Thymus (tissue), 11 donors: Measurements from ENCODE around the gene PITPNB. TPM values are rescaled to one million over a fixed set of nuclear protein-coding genes. Genes with fewer than 3 reads are reported as not detected.

Experiments used
- DNase-seq, 9 donors: peaks; one replicate each; pipeline ENCODE4 v3.0.0-alpha.2; 2013; ENCODE audit warnings: low spot score in 9 of 9, low read depth in 6 of 9, missing footprints in 1 of 9
- H3K27ac ChIP-seq, 2 donors: one replicate each; pipeline ENCODE4 v1.5.1; 2013; ENCODE audit warnings: control low read depth in 1 of 2, low read depth in 1 of 2, low read length in 1 of 2, mild to moderate bottlenecking in 1 of 2, moderate library complexity in 1 of 2
- H3K27me3 ChIP-seq, 2 donors: one replicate each; pipeline ENCODE4 v1.5.1; 2013; ENCODE audit warnings: low read length in 1 of 2; ENCODE audit not compliant: control insufficient read depth in 2 of 2, insufficient read depth in 1 of 2
- H3K36me3 ChIP-seq, 2 donors: one replicate each; pipeline ENCODE4 v1.5.1; 2013; ENCODE audit warnings: low read length in 1 of 2, mild to moderate bottlenecking in 1 of 2, moderate library complexity in 1 of 2; ENCODE audit not compliant: control insufficient read depth in 2 of 2, insufficient read depth in 2 of 2
- H3K4me1 ChIP-seq, 2 donors: one replicate each; pipeline ENCODE4 v1.5.1; 2013; ENCODE audit warnings: low read length in 2 of 2; ENCODE audit not compliant: control insufficient read depth in 2 of 2, insufficient read depth in 2 of 2
- H3K4me3 ChIP-seq, 2 donors: one replicate each; pipeline ENCODE4 v1.5.1; 2013; ENCODE audit warnings: low read length in 2 of 2, control low read depth in 1 of 2, mild to moderate bottlenecking in 1 of 2
- H3K9me3 ChIP-seq, 2 donors: one replicate each; pipeline ENCODE4 v1.5.1; 2013; ENCODE audit warnings: low read length in 1 of 2, mild to moderate bottlenecking in 1 of 2; ENCODE audit not compliant: control insufficient read depth in 2 of 2, insufficient read depth in 1 of 2
- WGBS: extraction: QIAGEN DNeasy Blood & Tissue Kit; methylation state at CpG from one replicate; pipeline ENCODE4 v1.1.7; 2013; 5-methylcytosine and 5-hydroxymethylcytosine counted together
- polyA plus RNA-seq: library from polyadenylated mRNA; stranded (reverse); fragments of 200-250 nt; gene quantifications from one replicate; pipeline ENCODE4 v1.2.3, GENCODE V29; 2013
- total RNA-seq: library from RNA; stranded (reverse); fragments of 120-200 nt; gene quantifications from one replicate; pipeline ENCODE4 v1.2.4, GENCODE V29; 2013
- donor health status: healthy.

PITPNB gene
- total and polyA plus RNA-seq, 2 donors, result 14.1 to 37.3 TPM

DNA sequence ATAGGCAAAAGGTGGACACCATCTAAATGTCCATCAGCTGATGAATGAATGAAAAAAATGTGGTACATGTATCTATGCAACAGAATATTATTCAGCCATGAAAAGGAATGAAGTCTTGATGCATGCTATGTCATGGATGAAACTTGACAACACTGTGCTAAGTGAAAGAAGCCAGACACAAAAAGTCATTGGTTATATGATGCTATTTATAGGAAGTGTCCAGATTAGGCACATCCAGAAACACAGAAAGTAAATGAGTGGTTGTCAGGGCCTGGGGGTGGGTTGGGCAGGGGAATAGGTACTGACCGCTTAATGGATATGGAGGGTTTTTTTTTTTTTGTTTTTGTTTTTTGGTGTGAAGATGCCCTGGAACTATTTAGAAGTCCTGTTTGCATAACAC, 95.8 kb downstream of the PITPNB start:
- Histone ChIP-seq H3K27me3 (no peaks in the 10 kb centered on the region), H3K27ac (no peak overlapping the region), H3K4me3 (no peak overlapping the region), H3K36me3 (no peaks in the 10 kb centered on the region), H3K4me1 (no peaks in the 10 kb centered on the region), H3K9me3 (no peaks in the 10 kb centered on the region)
- no peak for DNase-seq
- 50% methylated on average over 1 of the region's 1 CpG for WGBS

DNA sequence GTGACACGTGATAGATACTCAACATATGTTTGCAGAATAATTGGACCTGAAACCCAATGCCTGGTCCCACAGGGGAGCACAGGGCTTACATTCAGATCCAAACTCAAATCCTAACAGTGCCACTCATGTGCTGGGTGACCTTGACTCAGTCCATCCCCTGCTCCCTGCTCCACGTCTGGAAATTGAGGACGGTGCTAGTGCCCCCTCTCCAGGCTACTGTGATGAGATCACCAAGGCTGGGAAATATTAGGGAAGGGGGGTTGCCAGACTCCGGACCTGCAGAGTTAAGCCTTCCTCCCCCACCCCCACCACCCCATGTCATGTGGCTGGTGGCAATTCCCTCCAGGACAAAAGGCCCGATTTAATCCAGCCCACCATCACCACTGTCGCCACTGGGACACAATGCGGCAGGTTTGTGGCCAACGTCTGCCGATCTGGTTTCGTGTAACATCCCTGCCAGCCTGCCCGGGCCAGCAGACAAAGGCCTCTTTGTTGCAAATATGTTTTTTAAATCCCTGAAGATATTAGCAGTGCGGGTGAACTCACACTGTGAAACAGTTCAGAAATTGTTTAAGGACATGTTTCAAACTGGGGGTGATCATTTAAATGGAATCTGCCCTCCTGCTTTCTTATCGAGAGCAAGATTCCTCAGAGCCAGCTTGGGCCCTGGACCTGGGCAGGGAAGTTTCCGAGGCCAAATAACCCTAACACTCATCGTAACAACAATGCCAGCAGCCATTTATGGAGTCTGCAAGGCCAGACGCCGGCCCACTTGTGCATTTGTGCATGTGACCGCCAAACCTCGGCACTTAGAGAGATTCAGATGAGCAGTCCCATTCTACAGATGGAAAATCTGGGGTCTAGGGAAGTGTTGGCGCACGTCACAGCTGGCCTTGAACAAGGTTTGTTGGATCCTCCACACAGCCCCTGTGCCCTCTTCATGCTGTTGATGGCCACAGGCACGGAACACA, 97.9 kb downstream of the PITPNB start:
- no peak overlapping the region for H3K27ac ChIP-seq
- WGBS, result 91% methylated on average over 22 of the region's 22 CpGs
- H3K36me3 ChIP-seq, result no peaks in the 10 kb centered on the region
- H3K4me3 ChIP-seq, result no peak overlapping the region
- H3K9me3 ChIP-seq, result no peaks in the 10 kb centered on the region
- no peaks in the 10 kb centered on the region for H3K27me3 ChIP-seq
- DNase-seq, result no peak
- H3K4me1 ChIP-seq, result no peaks in the 10 kb centered on the region

DNA sequence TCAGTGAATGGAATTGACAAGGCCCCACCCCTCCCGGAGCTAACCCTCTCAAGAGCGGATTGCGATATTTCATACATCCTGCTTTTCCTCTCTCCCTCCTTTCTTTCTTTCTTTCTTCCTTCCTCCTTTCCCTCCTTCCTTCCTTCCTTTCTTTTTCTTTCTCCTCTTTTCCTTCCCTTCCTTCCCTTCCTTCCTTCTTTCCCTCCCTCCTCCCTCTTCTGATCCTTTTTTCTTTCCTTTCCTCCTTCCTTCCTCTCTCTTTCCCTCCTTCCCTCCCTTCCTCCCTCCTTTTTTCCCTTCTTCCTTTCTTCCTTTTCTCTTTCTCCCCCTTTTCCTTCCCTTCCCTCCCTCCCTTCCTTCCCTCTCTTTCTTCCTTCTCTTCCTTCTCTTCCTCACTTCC, 102.5 kb downstream of the PITPNB start:
- no peak for DNase-seq
- Histone ChIP-seq H3K4me1 (no peaks in the 10 kb centered on the region), H3K4me3 (no peak overlapping the region), H3K27me3 (no peaks in the 10 kb centered on the region), H3K36me3 (no peaks in the 10 kb centered on the region), H3K27ac (no peak overlapping the region), H3K9me3 (no peaks in the 10 kb centered on the region)
- WGBS, result 96% methylated on average over 3 of the region's 3 CpGs

DNA sequence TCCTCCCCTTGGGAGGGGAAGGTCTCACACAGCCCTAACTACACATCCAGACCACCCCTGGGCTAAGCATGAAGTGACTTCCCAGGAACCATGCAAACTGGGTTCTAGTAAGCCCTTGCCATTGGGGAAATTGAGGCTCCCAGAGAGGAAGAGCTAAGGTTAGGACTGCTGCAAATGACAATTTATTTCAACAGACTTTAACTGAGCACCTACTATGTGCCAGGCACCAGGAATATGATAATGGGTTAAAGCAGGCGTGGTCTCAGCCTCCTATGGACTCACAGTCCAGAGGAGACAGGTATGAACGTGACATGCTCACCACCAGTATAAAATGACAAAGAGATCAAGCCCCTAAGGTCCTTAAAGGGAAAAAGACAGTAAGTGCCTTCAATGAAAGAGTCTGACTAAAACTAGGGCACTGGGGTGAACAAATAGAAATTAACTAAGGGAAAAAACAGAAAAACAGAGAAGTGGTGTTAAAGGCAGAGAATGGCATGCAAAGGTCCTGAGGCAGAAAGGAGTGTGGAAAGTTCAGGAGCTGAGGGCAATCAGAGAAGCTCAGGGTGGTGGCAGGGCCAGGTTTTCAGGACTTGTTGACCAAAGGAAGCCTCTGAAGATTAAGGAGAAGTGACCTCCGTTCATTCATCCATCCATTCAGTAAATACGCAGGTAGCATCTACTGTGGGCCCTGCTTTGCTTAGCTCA, 103.1 kb downstream of the PITPNB start:
- H3K4me3 ChIP-seq, result no peak overlapping the region
- no peaks in the 10 kb centered on the region for H3K36me3 ChIP-seq
- H3K27me3 ChIP-seq, result no peaks in the 10 kb centered on the region
- no peak for DNase-seq
- no peaks in the 10 kb centered on the region for H3K9me3 ChIP-seq
- no peak overlapping the region for H3K27ac ChIP-seq
- H3K4me1 ChIP-seq, result no peaks in the 10 kb centered on the region
- 96% methylated on average over 4 of the region's 4 CpGs for WGBS

DNA sequence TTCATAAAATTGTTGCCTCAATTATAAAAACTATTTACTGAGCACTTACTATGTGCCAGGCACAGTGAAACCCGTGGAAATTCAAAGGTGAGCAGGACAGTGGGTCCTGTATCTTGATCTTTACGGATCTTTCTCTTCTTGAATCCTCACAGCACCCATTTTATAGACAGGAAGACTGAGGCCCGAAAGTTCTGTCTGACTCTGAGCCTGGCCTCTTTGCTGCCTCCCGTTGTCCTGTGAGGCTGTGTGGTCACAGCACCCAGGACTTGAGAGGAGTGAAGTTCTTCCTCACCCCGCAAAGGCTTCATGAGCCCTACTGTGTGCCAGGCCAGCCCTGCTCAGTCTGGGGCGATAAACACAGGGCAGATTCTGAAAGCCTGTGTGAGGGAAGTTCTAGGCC, 104.1 kb downstream of the PITPNB start:
- no peaks in the 10 kb centered on the region for H3K36me3 ChIP-seq
- H3K27ac ChIP-seq, result no peak overlapping the region
- WGBS, result 95% methylated on average over 6 of the region's 6 CpGs
- no peaks in the 10 kb centered on the region for H3K9me3 ChIP-seq
- no peaks in the 10 kb centered on the region for H3K27me3 ChIP-seq
- no peak overlapping the region for H3K4me3 ChIP-seq
- DNase-seq, result no peak
- no peaks in the 10 kb centered on the region for H3K4me1 ChIP-seq

DNA sequence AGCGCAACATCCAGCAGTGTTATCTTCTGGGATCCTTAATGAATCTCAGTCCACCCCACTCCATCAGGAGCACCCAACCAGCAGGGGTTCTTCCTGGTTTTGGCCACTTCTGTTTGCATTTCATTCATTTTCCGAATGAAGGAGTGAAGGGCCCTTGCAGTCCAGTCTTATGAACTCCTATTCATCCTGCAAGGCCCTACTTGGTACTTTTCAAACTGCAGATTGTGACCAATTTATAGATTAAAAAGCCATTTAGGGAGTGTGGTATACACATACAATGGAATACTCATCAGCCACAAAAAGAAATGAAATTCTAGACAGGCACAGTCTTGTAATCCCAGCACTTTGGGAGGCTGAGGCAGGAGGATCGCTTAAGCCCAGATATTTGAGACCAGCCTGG, 107.3 kb downstream of the PITPNB start:
- WGBS, result 97% methylated on average over 3 of the region's 3 CpGs
- no peaks in the 10 kb centered on the region for H3K9me3 ChIP-seq
- no peaks in the 10 kb centered on the region for H3K36me3 ChIP-seq
- no peaks in the 10 kb centered on the region for H3K4me1 ChIP-seq
- peaks cover 0 to 3% of the 10 kb centered on the region in 2 donors for H3K27me3 ChIP-seq
- no peak overlapping the region for H3K27ac ChIP-seq
- DNase-seq, result no peak
- H3K4me3 ChIP-seq, result no peak overlapping the region

DNA sequence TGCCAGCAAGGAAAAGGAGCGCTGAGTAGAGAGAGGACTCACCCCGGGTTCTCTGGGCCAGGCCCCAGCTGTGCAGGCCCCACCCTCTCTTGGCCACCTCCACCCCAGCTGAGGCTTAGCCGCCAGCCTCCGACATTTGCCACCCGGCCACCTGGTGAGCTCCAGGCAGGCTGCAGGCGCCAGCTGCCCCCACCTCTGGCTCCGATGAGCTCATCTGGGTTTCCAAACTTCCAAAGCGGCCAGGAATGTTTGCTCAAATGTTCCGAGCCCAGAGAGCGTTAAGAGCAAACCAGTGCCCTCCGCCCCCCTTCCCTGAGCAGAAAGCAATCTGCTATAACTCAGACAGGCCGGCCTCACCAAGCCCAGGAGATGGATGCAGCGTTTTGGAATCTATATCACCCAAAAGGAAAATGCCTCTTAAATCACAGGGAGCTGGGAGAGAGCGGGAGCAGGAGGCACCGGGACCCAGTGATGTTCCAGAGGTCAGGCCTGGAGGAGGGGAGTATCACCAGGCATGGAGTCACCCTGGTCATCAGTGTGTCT, 108.4 kb downstream of the PITPNB start:
- H3K36me3 ChIP-seq, result no peaks in the 10 kb centered on the region
- no peaks in the 10 kb centered on the region for H3K9me3 ChIP-seq
- no peaks in the 10 kb centered on the region for H3K4me1 ChIP-seq
- H3K27me3 ChIP-seq, result peaks cover 0 to 3% of the 10 kb centered on the region in 2 donors
- H3K27ac ChIP-seq, result no peak overlapping the region
- DNase-seq, result no peak
- no peak overlapping the region for H3K4me3 ChIP-seq
- 93% methylated on average over 15 of the region's 15 CpGs for WGBS

DNA sequence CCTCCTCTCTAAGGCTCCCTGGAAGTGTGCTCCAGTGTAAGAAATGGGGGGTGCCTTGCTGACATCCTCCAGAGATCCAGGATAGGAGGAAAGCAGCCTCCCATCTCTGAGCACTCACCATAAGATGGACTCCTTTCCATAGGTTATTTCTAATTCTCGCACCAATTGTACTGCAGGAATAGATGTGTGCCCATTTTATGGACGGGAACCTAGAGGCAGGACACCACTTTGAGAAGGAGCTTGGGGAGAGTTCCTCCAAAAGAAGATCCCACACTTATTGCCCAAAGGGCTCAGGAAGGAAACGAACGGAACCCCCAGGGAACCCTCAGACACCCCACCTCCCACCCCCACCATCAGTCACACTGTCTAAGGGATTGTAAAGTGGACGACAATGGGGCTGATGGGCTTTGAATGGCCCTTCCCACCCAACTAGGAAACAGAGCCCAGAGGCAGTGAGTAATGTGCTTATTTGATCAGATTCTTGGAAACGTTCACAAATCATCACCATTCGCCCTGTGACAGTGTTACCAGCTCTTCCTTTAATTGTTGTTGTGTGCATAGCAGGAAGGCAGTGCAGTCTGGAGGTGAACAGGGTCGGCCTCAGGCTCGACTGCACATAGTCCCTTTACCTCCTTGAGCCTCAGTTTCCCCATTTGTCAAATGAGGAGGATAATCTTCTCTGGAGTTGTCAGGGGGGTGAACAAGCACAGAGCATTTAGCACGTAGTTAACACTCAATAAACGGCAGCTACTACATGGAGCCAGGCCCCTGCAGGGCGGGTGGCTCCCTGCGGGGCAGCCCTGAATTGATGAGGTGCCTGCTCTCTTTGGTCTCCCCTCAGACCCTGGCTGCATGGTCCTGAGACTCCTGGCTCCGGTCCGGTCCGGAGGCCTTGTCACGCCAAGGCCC, 109.1 kb downstream of the PITPNB start:
- DNase-seq, result no peak
- 86% methylated on average over 17 of the region's 17 CpGs for WGBS
- H3K36me3 ChIP-seq, result no peaks in the 10 kb centered on the region
- H3K27me3 ChIP-seq, result peaks cover 0 to 7% of the 10 kb centered on the region in 2 donors
- no peaks in the 10 kb centered on the region for H3K9me3 ChIP-seq
- H3K4me3 ChIP-seq, result no peak overlapping the region
- H3K27ac ChIP-seq, result no peak overlapping the region
- no peaks in the 10 kb centered on the region for H3K4me1 ChIP-seq
